GM08714 (cell line): ENCODE measurements around the gene RAP1GAP2.

Experiments used
- H3K4me3 ChIP-seq: fragments of 200-500 bp; sonication (Bioruptor generic); 2 replicates; pipeline ENCODE4 v1.5.1; 2014; ENCODE audit warnings: mild to moderate bottlenecking, low read length, inconsistent platforms
- ZNF274 ChIP-seq: IDR thresholded peaks from 2 replicates; pipeline ENCODE4 v1.6.1; 2012; ENCODE audit warnings: mild to moderate bottlenecking, low read depth, low read length

Gene RAP1GAP2

DNA sequence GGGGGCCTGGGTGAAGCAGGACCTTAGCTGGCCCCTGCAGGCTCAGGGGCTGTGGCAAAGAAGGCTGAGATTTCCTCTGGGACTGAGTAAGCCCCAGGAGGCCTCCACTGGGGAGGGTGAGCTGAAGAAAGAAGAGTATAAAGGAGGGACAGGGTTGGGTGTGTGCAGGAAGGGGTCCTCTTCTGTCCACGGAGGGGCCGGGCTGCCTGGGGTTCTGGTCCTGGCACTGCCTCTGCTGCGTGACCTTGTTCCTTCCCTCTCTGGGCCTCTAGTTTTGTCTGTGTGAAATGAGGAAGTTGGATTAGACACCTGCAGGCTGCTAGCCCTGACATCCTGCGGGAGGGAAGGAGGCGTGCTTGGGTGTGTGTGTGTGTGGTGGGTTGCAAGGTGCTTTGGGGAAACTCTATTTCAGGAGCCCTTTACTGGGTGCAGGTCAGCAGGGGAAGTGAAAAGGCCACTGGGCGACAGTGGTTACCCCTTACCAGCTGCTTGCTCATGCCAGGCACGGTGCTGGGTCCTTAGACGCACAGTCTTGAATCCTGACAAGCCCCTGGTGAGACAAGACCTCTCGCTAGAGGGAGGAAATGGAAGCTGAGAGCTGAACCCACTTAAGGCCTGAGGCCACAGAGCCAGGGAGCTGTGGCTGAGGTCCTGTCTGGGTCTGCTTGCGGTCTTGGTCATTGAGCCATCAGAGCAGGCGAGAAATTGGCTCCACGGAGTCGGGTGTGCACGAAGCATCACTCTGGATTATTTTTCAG, 206.5 kb downstream of the RAP1GAP2 start:
- no peak overlapping the region; the same call in 1 of the 2 replicates for H3K4me3 ChIP-seq
- no peak for TF ChIP-seq ZNF274

DNA sequence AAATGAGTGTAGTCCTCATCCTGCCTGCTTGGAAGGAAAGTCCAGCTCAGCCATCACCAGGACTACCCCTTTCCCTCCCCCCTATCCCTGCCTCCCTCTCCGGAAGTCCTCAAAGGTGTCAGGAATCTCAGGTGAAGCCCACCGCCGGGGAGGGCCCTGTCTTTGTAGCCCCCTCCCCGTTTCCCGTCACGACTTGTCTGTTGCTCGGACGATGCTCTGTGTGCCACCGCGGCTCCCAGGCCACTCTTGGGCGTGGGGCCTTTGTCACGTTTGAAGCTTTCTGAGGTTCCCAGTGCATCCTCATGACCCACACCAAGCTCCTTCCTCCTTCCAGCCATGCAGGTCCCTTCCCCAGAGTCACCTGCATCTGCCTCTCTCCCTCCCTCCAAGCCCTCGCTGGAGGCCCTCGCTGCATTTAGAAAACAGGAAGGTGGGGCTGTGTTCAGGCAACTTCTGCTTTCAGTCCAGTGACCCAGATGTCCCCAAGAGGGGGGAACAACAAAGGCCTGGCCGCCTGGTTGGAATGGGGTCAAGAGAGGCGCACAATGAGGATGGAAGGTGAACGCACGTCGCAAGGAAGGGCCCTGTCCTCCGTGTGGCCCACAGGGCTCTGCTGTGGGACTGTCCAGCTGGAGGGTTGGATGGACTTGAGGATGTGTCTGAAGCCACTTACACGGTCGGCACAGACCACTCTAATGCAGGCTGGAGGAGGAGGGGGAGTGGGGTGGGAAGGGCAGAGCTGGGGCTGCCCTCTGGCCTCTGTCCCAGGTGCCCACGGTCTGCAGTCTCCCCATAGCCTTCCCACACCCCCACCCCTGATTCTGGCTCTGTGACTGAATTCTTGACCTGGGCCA, 207.3 kb downstream of the RAP1GAP2 start:
- TF ChIP-seq ZNF274, result no peak

DNA sequence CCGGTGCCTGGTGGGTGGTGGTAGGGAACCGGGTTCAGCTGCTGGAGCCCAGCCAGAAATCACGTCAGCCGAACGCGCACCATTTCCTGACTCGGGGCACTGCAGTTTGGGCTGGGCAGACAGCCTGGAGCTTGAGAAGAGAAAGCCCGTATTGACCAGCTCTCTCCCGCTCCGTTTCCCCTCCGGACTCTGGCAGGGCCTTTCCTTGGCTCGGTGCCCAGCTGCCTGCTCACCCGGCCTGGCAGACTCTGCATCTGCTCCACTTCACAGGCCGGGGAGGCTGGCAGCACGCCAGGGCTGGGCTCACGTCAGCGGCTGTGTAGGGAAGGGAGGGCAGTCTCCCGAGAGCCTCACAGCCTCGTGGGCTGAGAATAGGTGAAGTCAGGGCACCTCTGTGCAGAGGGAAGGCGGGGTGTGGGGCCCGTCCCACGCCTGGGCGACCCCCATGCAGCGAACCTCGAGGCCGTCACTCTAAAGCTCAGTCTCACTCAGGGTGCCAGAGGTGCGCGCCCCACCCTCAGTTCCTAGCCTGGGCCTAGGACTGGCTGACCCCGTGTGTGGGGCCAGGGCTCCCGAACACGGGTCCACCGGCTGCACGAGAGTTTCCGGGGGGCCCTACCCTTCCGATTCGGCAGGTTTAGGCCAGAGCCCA, 208.0 kb downstream of the RAP1GAP2 start:
- no peak overlapping the region; the same call in 1 of the 2 replicates for H3K4me3 ChIP-seq

More for the DNA sequence above, 207.3 kb downstream of the RAP1GAP2 start:
- H3K4me3 ChIP-seq, result peak overlapping the region; percentile 6; the same call in 1 of the 2 replicates

DNA sequence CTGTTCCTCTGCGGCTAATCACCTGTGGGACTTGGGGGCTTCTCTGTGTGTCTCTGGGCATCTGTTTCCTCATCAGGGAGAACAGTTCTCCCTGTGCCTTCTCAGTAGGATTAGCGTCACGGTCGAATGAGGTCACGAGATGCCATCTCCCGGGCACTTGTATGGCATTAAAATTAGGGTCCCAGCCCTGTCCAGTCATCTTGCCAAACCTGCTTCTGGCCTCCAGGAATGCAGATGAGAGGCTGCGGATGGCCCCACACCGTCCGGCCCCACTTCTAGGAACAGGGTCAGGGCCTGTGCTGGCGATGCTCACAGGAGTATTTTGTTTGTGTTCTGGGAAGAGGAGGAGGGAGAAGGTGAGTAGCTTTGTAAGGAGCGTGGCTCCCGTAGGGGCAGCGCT, 208.7 kb downstream of the RAP1GAP2 start:
- no peak overlapping the region for H3K4me3 ChIP-seq
- no peak for TF ChIP-seq ZNF274

More for the DNA sequence above, 208.0 kb downstream of the RAP1GAP2 start:
- TF ChIP-seq ZNF274, result no peak

DNA sequence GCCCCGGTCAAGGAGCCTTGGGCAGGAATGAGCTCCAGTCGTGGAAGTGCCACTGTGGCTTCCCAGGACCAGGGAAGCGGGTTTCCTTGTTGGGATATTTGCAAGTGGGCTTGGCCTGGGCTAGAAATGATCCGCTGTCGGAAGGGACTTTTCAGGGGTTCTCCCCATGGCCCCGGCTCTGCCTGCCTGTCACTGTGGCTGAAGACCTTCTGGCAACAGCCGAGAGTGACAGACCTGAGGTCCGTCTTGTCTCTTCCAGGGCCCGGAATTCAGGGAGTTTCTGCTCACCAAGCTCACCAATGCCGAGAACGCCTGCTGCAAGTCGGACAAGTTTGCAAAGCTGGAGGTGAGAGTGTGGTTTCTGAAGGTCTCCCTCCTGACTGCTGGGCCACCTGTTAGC, 209.5 kb downstream of the RAP1GAP2 start:
- TF ChIP-seq ZNF274, result no peak
- H3K4me3 ChIP-seq, result no peak overlapping the region

DNA sequence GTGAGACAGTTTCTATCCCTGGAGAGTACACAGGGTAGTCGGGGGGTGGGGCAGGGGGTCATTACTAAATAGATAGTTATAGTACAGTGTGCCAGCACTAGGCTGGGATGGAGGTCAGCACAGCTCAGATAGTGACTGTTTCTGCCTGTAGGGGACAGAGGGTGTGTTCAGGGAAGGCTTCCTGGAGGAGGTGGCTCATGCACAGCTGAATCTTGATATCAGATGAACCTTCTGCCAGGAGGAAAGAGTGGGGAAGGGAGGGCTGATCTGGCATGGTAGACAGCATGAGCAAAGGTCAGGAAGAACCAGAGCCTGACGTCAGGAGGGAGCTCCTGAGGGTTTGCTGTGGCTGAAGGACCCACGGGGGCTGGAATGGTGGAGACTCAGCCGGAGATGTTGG, 210.6 kb downstream of the RAP1GAP2 start:
- no peak overlapping the region for H3K4me3 ChIP-seq

DNA sequence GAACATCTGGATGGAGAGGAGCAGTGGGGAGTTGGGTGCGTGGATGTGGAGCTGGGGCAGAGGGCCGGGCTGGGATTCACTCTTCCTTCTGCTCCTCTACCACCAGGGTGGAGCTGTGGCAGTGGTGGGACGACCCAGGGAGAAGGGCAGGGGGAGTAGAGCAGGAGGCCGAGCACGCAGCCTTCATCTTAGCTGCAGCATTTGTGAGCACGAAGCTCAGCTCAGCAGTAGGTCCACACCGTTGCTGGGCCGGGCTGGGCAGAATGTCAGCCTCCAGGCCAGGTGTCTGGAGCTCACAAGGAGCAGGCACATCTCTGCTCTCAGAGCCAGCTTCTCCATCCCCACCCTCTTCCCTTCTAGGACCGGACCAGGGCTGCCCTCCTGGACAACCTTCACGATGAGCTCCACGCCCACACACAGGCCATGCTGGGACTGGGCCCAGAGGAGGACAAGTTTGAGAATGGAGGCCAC, 211.4 kb downstream of the RAP1GAP2 start:
- no peak for TF ChIP-seq ZNF274
- H3K4me3 ChIP-seq, result no peak overlapping the region

More for the DNA sequence above, 210.6 kb downstream of the RAP1GAP2 start:
- no peak for TF ChIP-seq ZNF274

DNA sequence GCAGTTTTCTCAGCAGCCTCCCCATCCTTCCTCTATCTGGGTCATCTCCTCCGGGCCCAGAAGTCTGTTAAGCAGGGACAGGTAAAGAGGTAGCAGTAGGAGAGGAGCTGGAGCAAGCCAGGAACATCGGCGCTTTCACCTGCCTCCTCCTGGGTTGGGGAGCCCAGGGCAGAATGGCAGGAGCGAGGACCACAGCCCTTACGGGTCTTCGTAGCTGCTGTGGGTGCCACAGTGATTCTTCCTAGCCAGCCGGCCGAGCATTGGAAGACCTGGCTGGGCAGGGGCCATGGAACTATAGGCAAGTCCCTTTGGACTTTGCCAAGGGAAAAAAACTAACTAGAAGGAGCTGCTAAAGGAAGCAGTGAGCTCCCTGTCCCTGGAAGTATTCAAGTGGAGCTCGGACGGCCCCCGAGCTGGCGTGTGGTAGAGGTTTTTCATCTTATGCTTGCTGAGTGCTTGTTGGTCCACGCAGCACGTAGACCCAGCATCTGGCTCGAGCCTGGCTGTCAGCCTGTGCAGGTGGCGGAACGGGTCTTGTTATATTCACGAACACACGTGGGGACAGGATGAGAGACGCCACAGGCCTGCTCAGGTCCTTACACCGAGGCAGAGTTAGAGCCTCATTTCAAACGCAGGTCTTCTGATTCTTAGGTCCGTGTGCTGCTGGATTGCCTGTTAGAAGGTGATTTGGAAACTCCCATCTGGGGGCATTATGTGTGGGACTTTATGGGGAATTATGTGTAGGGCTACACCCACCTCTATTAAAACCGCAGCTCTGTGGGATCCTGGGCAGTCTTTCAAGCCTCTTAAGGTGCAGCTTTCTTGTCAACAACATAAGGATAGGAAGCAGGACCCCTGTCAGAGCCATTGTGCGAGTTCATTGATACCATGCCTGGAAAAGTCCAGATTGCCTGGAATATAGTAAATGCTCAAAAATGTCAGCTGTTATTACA, 212.4 kb downstream of the RAP1GAP2 start:
- H3K4me3 ChIP-seq, result no peak overlapping the region
- no peak for TF ChIP-seq ZNF274

DNA sequence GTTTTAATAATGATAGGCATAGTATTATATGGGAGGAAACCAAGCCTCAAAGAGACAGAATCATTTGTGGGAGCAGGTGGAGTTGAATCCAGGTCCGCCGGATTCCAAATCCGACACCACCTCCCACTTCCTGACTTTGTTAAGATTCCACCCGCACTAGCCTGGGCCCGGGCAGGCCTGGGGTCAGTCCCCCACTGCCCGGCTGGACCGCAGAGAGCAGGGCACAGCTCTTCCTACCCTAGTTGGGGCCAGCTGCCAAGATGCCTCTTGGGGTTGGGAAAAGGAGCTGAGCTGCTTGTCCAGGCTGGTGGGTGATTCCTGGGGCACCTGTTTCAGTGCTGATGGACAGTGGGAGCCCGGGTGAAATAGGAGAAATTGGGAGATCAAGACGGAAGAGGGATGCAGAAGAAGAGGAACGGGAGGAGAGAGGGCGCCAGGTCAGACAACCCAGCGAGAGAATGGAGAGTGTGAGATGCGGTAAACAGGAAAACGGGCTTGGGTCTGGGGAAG, 213.2 kb downstream of the RAP1GAP2 start:
- no peak for TF ChIP-seq ZNF274

DNA sequence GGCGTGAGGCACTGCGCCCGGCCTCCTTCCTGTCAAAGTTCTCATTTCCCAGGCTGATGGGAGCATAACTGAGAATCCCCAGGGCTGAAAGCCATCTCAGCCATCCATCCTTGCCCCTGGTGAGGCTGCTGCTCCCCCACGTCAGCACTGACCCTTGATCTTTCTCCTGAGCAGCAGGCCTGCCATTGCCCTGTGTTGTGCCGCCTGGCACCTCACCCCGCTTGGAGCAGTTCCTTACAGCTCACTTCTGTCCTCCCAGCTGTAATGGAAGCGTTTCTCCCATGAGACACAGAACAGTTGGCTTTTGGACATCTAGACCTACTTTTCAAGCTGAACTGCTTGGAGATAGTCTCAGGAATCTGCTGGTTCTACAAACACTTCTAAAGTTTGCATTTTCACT, 215.7 kb downstream of the RAP1GAP2 start:
- no peak for TF ChIP-seq ZNF274
- no peak overlapping the region for H3K4me3 ChIP-seq

More for the DNA sequence above, 213.2 kb downstream of the RAP1GAP2 start:
- no peak overlapping the region for H3K4me3 ChIP-seq

DNA sequence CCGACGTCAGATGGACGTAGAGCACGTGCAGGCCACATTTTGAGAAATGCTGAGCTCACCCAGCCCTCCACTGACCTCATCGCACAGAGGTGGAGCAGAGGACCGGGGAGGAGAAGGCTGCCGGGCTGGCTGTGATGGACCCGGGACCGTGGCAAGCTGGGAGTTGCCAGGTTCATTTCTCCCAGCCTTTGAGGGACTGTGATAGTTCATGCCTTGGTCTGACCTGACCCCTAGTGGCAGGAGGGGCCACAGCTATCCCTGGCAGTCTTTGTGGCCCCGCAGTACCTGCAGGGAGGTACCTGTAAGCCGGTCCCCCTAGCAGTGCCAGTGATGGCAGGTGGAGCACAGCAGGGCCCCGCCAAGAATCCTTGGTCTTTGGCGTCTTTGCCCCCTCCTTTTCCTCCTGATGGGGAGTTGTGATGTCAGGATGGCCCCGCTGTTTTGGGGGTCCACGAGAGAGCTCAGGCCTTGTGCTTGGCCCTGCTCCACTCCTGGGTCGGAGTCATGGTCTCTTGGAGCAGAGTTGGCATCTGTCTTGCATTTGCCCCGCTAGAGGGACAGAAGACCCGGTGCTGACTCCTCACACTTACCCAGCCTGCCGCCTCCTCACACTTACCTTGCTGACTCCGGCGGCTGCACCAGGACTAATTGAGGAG, 216.8 kb downstream of the RAP1GAP2 start:
- H3K4me3 ChIP-seq, result no peak overlapping the region
- no peak for TF ChIP-seq ZNF274

DNA sequence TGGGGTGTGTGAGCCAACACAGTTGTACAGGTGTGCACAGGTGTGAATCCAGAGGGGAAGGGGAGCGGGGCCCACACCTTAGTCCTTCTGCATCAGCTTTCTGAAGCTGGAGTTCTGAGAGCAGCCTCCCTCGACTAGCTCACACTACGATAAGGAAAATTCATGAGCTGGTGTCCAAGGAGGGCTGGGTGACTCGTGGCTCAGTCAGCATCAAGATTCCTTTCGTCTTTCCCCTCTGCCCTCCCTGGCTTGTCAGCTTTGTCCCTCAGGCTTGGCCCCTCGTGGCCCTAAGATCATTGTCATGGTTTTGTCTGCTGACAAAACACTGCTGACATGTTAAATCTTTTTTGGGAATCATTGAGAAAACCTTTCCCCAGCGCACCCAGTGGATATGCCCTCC, 219.7 kb downstream of the RAP1GAP2 start:
- no peak for TF ChIP-seq ZNF274
- no peak overlapping the region for H3K4me3 ChIP-seq
